CD4-positive, alpha-beta T cell treated with Interleukin-4 for 1 hour (primary cell): ENCODE measurements around the gene AFF4.
"Not testable (repeated sequence)": the region's sequence is repeated elsewhere in the genome, so short reads cannot be mapped to it uniquely, and the experiment has no call there.

Experiments used
- DNase-seq, 2 donors: peaks; one replicate each; pipeline ENCODE4 v3.0.0-alpha.2; 2020 to 2022

AFF4 gene

DNA sequence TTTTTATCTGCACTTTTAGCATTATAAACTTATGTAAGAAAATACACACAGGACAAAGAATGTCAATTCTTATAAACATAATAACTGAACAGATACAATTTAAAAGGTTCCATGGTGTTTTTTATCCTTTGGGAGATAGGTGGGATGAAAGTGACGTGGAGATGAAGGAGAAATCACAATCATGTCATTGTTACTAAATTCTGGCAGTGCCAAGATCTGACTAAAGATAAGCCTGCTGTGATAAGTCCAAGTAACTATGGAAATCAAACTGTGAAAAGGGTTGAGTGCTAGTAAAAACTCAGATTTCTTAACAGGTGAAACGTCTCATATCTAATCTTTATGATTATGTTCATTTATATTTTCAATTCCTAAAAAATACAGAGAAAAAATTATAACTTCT, 78.9 kb downstream of the AFF4 start:
- no peak for DNase-seq

DNA sequence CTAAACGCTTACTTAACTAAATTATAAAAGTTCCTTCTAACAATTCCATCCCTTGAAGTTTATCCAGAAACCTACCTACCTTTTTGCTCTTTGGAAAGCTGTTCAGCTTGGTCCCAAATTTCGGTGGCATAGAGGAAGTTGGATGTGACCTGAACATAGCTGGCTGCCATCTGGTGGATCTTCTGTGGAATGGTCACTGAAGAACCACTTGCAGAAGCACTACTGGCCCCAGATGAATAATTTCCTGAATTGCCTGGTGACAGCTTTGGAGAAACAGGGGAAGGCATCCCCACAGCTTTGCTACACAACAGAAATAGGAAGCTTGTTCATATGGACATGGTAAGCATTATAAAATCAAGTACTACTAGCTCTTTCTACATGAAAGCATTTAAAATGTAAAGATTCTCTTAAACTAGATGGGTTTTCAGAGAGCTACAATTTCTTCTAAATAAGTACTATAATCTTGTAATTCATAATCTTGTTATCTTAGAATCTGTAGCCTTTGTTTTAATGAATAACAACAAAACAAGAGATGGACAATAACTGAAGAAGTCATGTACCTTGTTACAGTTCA, 80.1 kb downstream of the AFF4 start:
- peak; percentile 47 to 55 for DNase-seq

DNA sequence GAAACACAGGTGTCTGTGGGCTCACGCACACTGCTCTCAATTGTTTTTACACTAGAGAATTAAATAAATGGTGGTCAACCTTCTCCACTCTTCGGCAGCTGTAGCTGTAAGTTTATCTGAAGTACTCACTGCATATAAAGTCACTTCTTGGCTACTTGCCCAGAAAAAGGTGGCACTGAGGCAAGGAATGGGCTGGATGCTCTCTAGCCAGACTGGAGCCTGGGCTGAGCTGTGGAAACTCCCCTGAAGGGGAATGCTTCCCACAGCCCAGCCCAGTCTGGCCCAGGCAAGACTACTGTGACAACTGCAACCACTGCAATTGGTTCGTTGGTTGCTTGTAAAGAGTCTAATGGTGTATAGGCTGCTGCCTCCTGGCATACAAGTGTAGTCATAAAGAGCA, 85.5 kb downstream of the AFF4 start:
- DNase-seq, result no peak

DNA sequence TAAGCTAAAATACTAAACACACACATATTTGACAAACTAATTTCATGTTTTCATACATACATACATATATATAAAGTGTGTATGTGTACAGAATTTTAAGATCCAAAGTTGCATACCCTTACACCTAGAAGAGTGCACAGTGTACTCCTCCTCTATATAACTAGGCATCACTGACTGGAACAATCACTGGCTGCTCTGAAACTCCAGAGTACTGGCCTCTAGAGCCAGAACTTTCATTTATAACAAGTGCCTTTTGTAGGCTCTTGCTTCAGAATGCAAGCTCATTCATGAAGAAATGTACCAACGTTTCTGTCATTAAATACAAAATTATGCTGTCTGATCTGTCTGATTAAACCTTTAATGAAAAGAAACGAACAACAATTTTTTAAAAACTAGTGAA, 86.0 kb downstream of the AFF4 start:
- no peak for DNase-seq

DNA sequence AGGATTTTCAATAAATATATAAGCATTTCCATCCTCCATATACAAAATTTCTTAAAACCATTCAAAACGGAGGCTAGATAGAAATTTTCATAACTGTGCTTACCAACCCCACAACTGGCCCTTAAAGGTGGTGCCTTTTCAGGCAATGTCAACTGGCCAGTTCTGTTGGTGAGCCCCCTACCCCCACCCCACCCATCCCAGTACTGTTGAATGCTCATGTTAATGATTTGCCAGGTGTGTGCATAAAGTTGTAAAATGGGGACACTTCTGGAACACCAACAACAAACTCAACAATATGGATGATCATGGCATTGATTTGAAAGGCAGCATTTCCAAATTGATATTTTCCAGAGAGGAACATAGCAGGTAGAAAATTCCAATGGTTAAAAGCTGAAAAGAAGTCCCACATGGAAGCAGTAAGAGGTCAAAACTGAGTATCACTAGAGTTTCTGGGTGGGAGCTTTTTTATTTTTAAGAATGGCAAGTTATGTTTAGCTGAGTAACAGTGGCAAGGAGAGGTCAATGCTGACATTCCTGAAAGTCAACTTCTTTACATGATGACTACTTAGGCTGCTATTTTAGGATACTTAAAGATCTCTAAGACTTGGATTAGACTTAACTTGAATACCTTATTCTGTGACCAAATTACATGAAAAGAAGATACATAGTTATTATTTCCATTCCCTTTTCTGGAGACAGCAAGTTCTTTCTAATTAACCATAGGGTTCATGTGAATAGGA, 87.2 kb downstream of the AFF4 start:
- no peak for DNase-seq

DNA sequence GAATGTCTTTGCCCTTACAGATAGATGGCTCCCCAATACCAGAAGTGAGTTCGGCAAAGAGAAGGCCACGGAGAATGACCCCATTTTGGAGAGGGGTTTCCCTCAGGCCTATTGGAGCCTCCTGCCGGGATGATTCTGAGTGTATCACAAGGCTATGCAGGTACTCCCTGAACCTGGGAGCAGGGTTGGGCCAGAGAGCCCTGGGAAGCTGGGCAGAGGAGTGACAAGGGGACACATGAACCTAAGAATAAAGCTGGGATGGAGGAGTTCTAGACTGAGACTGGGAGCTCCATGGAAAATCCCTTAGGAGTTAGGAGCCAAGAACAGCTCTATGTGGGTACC, 89.5 kb downstream of the AFF4 start:
- no peak for DNase-seq

DNA sequence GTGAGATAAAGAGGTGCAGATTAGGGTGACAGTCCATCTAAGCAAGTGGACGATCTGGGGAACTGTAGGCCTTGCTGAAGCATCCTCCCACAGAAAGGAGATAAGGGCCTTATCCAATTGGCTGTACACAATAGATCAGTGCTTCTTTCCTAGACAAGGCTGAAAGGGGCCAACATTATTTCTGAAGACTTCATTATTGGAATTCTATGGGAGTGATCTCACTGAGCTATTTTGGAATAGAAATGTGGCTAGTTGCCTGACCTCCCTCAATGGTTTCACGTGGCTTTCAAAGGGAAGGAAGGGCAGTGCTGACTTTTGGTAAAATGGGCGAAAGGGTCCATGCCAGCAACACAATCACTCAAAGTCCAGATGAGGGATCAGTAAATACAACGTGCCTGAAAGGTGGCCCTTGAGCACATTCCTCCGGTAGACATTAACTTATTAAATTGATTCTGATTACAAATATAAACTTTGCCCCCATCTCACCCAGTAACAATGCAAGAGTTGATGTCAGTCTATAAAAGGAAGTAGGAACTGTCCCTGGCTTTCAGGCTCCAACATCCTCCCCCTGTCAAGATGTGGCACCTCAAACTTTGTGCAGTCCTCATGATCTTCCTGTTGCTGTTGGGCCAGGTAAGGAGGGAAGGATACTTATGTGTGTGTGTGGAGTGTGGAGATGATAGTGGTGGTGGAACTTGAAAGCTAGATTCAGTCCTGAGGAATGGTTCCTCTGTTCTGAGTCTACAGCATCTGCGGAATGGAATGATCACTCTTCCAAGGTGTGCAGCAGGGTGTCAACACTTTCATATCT, 90.1 kb downstream of the AFF4 start, which contains the start of gene LEAP2:
LEAP2 (plus strand) TSS at position 550 of the 811 bp plus-strand sequence; CDS start at position 577, 27 bp downstream.
- DNase-seq, result no peak

DNA sequence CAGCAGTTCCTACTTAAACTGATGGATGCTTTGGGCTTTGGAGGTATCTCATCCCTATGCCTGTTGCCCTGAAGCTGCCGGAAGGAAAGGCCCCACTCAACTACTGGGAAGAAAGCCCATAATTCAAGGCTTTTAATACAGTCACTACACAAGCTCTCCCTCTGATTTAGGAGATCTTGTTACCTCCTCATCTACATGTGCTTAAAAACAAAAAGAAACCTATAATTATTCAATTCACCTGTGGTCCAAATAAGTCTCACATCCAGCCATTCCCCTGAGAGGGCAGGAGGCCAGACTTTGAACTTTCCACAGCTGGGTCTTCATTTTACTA, 90.7 kb downstream of the AFF4 start:
- DNase-seq, result no peak

DNA sequence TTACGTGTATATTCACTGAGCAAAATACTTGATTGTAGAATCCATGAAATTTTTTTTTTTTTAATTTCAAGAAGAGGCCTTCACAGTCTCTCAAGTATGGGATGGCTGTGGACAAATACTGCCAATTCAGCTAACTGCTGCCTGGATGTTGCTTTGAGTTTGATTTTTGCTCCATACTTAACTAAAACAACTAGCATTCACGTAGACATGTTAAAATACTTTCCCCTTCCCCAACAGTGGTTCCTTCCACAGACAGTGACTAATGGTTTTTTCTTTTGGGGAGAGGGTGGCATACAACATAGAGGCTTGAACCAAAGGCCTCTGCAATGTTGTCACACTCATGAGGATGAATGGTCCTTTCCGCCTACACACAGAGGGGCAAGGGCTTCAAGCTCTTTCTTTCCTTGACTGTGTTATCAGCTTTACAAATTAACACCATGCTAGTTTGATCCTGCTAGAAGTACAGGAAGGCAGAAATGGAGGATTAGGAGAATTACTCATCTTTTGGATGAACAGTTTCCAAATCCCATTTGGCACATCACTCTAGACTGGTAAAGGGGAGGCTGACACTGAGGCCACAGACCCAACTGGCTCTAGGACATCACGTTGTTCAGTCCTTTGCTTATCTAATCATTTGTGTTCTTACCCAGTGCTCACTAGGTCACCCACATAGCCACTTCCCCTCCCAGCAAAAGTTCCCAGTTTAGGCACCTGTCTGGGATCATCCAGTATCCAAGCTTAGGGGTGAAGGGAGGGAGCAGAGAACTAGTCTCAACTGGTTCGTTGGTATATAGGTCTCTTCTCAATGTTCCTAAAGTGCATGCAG, 91.8 kb downstream of the AFF4 start:
- no peak for DNase-seq

DNA sequence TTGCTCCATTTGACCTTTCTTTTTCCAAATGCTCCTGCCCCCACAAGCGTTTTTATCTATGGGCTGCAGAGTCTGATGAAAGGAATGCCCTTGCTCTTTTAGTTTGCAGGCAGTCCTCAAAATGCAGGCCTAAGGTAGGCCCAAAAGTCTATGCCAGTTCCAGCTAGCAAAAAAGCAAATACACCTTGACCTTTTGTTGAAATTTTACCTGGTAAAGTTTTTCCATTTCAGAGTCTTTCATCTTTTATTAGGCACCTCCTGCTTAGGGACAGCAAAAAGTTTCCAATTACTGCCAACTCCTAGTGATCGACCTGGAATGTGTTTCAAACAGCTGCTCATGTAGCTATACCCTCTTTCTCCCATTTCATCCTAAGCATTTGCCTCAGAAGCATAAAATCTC, 92.6 kb downstream of the AFF4 start:
- no peak for DNase-seq

DNA sequence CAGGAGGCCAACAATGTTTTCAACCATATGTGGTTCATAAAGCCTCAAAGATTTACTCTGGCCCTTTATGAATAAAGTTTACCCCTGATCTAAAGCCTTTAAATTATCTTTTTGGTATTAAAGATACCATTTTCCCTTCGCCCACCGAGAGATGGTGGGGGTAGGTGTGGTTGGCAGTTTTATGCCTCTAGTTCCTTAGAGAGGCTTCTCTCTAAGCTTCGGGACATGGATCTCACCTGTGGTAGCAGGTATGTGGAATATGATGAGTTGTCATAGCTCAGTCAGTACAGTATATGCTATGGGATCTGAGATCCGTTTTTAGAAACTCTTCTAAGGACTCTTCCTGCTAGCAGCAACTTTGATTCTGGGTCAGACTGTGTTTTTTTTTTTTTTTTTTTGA, 94.7 kb downstream of the AFF4 start:
- DNase-seq, result no peak

DNA sequence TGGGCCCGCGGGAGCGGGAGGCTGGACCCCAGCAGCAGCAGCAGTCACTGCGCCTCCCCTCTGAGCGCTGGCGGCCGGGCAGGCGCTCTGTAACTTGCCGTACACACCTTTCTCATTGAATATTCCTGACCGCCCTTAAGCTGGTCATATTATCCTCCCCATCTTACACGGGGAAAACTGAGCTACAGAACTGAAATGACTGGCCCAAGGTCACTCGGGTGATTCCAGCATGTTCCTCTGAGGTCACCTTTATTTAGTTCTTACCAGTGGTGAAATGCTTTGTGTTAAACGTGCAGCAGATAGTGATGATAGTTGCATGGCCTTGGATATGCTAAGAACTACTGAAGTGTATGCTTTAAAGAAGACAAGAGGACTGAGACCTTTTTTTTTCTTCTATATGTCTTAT, 96.4 kb downstream of the AFF4 start:
- no peak for DNase-seq

DNA sequence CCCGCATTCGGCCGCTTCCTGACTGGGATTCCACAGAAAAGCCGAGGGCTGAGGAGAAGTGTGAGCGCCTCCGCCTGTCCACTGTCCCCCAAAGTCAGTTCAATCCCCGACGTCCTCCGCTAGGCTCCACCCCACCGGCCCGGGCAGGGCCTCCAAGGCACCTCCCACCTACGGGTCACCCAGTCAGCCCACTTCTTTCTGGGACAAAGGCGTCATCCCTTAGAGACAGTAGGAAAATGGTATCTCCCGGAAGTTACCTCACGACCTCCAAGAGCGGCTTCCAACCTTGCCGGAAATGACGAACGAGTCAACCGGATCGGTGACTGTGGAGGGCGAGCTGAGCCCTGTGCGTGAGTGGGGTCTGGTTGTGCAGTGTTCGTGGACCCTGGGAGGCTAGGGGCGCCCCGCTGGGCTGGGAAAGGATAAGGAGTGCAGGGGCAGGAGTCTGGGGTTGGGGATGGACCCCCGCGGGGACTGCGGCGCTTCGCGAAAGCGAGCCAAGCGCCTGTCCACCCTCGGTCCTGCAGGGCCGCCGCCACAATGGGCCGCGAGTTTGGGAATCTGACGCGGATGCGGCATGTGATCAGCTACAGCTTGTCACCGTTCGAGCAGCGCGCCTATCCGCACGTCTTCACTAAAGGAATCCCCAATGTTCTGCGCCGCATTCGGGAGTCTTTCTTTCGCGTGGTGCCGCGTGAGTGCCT, 96.9 kb downstream of the AFF4 start, which contains the start of the genes GDF9 and UQCRQ:
GDF9 (minus strand) TSS at position 128 of the 704 bp plus-strand sequence. CDS start 1,936 bp downstream, outside the sequence.
UQCRQ (plus strand) TSS at position 301 of the 704 bp plus-strand sequence; CDS start at position 541, 240 bp downstream.
- peak; percentile 97 to 99 for DNase-seq

DNA sequence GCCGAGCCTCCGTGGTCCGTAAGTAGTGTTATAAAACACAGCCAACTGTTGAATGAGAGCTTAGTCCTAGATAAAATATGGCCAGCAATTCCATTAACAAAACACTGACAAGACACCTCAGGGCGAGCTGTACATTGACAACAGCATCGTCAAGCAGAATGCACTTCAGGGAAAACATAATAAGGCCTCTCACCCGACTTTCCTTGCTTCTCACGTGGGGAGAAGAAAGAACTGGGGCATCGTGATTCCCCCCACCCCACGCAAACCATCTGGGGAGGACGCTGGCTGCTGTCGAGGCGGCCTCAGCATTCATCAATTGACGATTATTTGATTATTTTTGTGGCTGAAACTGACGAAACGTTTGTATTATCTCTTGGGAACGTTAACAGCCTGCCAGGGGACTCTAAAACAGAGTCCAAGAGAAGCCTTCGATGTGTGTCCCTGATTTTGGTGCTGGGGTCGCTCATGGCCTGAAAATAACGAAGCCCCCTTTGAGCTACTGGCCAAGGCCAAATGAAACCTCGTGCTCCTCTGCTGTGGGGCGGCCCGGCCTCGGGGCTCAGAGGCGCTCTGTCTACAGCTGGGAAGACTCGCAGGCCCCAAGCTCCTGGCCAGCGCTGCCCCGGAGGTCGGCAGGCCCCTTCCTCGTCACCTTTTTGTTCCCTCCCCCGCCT, 97.6 kb downstream of the AFF4 start:
- DNase-seq, result no peak

DNA sequence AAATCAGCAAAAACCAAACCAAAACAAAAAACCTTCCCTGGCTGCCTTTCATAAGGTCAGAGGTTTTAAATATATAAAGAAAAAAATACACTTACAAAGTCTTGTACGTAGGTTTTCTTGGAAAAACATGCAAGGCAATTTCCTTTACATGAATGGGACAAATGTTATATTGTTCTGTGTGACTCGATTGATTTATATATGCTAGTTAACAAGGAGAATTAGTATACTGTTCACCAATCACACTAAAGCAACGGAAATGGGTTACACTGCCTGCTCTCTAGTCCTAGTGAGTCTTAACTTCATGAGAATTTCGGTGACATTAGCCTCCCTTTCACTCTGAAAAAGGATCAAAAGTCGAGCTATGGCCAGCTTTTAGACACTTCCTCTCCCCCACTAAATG, 102.7 kb downstream of the AFF4 start:
- DNase-seq, result no peak

DNA sequence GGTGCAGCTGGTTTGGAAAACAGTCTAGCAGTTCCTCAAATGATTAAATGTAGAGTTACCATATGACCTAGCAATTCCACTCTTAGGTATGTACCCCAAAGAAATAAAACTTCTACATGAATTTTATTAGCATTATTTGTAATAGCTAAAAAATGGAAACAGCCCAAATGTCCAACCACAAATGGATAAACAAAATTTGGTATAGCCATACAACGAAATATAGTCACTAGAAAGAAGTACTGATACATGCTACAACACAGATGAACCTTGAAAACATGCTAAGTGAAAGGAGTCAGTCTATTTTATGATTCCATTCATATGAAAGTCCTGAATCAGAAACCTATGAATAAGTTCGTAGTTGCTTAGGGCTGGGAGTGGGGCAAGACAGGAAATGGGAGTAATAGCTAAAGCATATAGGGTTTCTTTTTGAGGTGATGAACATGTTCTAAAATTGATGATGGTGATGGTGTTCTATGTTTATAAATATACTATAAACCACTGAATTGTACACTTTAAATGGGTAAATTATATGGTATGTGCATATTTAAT, 103.5 kb downstream of the AFF4 start:
- no peak for DNase-seq

DNA sequence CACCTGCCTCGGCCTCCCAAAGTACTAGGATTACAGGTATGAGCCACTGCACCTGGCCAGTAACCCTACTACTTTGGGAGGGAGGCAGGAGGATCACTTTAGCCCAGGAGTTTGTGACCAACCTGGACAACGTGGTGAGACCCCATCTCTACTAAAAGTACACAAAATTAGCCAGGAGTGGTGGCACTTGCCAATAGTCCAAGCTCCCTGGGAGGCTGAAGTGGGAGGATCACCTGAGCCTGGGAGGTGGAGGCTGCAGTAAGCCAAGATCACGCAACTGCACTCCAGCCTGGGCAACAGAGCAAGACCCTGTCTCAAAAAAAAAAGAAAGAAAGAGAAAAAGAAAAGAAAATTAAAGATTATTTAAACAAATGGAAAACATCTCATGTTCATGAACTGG, 107.4 kb downstream of the AFF4 start:
- no peak for DNase-seq

DNA sequence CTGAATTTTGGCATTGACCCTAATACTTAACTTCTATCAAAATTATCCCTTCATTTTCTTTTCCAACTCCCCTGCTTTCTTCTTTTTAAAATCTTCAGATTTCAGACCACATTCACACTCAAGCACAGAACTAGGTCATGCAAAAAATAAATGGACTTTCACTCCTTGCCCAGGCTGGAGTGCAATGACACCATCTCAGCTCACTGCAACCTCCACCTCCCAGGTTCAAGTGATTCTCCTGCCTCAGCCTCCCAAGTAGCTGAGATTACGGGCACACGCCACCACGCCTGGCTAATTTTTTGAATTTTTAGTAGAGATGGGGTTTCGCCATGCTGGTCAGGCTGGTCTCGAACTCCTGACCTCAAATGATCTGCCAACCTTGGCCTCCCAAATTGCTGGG, 108.4 kb downstream of the AFF4 start:
- not testable (repeated sequence) for DNase-seq

DNA sequence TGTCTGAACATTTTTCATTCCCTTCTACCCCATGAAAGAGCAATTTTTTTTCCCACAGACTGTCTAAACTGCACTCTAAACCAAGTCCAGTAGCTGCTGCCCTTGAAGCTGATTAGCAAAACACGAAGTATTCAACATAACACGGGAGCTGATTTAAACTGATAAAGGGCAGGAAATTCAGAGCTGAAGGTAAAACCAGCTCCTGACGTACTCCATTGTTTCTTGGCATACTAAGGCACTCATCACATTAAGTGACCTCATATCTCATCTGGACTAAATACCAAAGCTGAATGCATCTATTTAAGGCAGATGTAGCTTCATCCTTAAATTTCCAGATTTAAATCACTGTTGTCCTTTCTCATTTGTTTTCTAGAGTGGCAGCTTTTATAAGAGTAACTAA, 109.1 kb downstream of the AFF4 start:
- DNase-seq, result no peak

DNA sequence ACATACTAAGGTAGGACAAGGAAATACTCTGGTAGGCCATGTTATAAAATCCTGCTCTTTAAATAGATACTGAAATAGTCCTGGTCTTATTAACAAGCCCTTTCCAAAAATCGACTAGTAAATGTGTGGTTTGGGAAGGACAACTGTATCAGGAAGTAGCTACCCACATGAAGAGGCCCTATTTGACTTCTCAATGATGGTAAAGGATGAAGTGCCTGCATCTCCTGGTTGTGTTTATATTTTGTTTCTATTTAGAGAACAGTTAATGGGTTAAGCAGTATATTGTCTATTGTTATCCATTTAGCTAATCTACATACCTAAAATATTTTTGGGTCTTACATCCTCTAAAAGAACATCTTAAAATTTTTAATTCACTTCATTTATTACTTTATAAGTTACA, 109.6 kb downstream of the AFF4 start:
- no peak for DNase-seq

DNA sequence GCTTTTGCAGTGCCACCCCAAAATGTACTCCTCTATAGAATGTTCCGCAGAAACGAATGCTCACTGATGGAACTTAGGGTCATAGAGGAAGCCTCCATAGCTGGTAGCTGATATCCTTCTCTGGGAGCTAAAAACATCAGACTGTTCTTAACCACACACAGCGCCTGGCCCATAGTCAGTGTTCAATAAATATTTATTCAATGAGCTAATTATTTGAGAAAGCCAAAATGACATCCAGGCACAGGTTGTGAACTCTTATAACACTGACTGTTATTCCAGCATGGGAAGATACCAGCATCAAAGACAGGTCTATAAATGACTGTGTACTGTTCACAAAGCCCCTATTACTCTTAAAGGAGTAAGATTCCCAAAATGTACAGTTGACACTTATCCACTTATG, 110.1 kb downstream of the AFF4 start:
- no peak for DNase-seq

DNA sequence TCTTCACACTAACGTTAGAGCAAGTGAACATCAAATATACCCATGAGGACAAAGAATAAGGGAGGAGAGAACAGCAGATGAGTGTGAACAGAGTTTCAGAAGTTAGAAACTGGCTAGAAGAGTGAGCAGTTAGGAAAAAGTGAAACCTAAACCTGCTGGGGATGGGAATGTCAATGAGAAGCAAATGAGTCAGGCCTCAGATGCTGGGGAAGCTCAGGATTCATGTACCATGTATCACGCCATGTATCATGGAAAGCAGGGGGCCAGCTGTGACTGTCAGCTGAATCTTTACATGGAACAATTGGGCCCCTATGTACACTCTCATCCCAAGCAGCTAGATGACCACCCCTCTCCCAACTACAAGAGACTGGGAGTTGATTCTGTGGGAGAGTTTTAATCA, 113.4 kb downstream of the AFF4 start:
- DNase-seq, result no peak
